Fibroblast of peridontal ligament (primary cell): ENCODE measurements around the gene FAM135A.

Source experiments
- DNase-seq: peaks from one replicate; pipeline ENCODE4 v3.0.0-alpha.2; 2010; ENCODE audit errors: extremely low read depth

FAM135A gene

DNA sequence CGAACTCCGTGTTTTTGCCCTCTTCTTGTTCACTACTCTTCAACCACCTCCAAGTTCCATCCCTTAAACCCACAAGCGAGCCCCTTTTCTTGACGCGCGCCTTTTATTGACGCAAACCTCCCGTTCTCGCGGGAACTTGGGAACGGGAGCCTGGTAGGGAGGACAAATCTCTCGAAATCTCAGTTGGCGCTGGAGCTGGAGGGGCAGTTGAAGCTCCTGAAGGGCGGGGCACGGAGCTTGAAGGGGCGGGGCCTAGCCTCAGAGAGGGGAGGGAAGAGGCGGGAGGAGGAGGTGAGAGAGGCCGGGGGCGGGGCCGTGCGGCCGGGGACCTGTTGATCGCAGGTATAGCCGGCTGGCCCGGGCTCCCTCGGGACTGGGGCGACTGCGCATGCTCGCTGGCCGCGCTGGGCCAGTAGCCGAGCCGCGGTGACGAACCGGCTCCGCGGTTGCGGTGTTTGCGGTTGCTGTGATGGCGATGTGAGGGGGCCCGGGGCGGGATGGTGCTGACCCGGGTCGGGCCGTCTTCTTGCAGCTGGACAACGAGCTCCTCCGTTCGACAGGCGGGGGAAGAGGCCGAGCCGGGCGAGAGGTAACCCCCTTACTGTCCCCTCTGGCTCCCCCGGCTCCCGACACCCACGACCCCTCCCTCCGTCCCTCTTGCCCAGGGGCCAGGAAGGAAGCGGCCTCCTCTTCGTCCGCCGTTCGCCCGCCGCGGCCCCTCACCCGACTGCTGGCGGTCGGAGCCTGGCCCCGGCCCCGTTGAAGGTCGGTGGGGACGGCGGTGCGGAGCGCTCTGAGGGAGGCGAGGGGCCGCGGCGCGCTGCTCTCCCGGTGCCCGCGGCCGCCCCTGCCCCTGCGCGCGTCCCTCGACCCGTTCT, at the start of gene FAM135A:
Gene FAM135A (plus strand): TSS at position 395 of the 878 bp plus-strand sequence. CDS start 14,835 bp downstream, outside the sequence.
- peak; percentile 98 for DNase-seq

DNA sequence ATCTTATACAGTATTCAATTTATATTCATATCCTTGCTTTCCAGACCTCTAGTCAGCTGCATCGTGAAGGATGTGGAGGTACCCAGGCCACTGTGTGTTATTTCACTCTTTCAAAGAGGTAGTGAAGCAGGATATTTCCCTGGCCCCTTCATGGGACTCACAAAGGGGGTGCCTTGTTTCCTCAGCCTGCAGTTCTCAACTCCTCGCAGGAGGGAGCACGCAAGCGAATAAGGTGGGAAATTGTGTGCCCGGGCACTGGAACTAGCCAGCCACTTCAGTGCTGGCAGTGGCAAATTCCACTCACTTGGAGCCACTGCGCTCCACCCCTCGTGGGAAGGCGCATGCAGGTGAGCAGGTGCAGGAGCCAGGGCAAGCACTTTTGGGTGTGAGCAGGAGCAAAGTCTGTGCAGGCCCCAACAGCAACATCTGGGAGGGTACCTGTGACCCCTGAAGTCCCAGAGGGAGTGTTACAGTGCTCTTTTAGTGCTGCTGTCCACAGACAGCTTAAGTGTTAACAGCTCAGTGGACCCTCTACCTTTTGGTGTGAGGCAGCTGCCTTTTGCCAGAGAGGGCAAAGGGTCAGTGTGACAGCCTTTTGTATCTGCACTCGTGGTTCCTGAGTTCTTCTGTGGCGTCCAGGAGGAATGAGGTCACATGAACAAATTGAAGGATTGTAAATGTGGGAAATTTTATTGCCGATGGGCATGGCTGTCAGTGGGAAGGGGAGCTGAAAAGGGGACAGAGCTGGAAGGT, 49.4 kb upstream of the FAM135A start:
- no peak for DNase-seq

DNA sequence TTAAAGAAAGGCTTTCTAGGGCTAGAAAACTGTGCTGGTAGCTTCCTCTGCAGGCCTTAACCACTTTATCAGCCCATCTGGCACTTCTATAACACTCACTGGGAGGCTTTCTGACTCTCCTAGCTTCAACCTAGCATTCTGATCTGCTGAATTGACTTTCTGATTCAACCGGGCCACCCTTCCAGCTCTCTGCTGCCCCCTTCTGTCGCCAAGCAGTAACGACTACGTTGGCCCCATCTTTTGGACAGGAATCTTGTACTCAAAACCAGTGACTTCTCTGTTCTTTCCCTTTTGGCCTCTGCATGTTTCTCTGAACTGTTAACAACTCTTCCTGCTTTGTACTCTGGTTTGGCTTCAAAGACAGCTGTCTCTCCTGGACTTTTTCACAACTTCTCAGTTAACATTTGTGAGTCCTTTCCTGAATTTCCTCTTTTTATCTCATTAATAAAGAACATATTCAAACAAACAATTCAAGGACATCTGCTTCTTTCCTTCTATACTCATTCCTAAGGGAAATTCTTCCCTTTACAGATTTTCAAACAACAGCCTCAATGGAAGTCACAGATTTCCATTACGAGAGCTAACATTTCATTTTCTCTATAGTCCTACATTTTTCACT, 43.9 kb upstream of the FAM135A start:
- DNase-seq: peak; percentile 71

DNA sequence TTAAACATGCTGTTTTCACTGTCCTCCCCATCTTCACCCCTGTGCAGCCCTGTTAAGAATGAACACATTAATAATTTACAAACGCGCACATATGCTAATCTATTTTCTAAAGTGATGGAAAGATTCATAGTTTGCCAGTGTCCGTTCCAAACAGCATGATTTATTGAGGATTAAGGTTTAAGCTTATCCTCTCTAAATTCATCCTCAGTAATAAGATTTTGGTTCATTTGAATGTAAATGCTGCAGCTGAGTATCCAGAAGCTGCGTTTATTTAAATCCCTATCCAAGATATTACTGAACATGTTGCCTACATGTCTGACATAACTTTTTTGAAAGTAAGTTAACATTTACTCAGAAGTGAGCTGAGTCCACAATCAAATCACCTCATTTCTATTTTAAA, 42.8 kb upstream of the FAM135A start:
- no peak for DNase-seq

DNA sequence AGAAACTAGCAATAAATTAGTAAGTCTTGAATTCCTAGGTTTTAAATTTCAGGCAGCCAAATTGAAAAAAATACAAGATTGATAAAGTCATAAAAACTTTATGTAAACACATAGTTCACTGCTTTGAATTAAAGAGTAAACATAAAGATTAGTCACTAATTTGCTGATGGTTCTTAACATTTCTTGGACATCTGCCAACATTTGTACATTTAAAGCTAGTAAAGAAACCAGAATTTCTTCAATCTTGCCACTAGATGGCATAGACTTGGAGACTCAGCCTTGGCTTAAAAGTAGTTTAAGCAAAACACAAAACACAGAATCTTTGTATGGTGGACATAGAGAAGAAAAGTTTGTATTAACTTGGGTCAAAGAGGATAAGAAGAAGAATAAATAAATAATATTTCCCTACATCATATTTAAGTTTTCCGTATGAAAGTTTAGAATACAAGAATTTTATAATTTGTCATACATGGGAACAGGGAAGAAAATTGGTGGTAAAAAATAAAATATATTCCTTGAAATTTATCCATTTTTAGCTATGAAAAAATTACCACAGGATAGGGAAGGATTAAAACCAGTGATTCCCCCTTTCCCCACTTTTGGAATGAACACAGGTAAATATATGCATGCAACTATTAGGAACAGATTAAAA, 41.7 kb upstream of the FAM135A start:
- DNase-seq: peak; percentile 84

DNA sequence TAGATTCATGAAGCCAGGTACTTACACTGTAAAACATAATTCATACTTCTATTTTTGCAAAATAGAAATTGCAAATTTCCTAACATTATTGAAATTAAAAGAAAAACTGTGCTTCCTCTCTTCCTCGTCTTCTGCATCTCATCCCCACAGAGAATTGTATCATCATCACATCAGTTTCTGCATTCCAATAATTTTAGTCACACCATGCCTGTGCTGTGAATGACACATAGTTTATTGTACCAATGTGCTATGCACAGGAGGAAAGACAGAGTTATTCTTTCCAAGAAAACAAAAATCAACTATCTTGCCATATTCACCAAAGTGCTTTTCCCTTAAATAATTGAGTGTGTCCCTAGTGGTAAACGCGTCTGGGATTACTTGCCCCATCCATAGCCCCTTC, 38.1 kb upstream of the FAM135A start:
- peak; percentile 4 for DNase-seq

DNA sequence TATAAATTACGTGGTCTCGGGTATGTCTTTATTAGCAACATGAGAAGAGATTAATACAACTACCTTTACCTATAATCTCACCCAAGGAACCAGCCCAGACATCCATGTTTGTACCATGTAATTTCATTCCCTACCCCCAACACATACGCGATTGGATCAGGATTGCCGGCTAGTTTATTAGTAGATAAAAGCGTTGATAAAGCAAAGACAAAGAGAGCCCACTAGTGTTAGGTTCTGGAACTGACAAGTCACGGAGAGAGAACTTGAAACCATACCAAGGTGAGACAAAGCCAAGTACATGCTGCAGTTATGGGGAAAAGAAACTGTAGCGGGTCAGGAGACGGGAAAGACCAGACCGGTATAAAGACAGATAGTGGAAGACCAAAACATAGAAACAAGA, 37.4 kb upstream of the FAM135A start:
- DNase-seq: no peak

DNA sequence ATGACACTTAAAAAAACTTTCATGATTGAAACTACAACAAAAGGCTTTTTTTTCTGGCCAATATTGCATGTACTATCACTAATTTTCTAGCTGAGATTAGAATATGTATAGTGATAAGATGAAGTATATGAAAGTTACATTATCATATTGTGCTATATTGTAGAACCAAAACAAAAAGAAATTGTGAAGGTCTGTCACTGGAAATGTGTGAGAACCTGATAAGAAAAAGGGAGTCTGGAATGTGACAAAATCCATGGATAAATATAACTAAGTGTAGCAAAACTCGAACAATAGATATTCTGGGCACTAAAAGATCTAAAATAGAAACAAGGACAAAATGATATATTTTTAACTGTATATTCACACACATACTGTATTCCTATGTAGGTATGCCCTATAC, 36.7 kb upstream of the FAM135A start:
- no peak for DNase-seq

DNA sequence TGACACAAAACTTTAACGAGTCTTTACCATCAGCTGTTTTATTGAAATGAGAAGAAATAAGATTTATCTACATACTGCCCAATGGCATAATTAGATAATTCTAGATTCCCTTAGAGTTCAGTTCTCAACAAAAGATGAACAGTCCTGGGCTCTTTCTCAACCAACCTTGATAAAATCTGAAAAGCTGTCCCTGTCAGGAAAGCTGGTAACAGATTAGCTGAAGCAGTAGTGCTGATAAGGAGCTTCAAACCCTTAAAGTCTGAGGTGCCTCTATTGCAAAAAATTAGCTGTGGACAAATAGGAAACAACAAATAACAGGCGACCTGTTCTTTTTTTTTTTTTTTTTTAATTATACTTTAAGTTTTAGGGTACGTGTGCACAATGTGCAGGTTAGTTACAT, 35.9 kb upstream of the FAM135A start:
- no peak for DNase-seq

DNA sequence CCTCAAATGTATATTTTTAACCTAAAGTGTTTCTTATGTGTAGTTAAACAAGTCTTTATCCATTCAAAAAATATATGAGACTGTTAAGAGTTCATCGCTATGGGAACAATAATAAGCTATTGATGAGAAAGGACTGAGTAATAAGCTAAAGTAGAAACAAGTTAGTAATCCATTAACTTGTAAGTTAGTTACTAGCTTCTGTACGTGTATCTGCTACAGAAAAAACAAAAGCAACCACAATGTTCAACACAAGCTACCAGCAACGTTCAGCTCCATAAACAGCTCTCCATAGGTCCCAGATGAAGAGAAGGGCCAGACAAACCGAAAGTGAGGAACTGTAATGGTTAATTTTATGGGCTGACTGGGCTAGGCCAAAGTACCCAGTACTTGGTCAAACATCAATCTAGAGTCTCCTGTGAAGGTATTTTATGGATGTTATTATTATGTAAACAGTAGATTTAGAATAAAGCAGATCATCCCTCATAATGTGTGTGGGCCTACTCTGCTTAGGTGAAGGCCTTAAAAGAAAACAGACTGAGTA, 33.8 kb upstream of the FAM135A start:
- DNase-seq: no peak

DNA sequence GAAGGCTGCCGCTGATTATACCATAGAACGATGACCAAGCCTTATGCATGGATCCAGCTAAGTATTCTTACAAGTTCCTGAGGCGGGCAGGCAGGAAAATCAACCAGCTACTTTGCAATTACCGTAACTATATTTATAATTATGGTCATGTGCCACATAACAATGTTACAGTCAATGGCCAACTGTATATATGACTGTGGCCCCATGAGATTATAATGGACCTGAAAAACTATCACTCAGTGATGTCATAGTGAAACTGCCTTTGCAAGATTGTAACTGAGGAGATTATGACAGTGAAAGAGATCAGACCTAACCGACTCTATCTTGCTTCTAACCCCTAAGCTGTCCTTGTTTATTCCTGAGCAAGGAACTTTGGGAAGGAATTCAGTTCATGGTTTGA, 33.1 kb upstream of the FAM135A start:
- DNase-seq: no peak

DNA sequence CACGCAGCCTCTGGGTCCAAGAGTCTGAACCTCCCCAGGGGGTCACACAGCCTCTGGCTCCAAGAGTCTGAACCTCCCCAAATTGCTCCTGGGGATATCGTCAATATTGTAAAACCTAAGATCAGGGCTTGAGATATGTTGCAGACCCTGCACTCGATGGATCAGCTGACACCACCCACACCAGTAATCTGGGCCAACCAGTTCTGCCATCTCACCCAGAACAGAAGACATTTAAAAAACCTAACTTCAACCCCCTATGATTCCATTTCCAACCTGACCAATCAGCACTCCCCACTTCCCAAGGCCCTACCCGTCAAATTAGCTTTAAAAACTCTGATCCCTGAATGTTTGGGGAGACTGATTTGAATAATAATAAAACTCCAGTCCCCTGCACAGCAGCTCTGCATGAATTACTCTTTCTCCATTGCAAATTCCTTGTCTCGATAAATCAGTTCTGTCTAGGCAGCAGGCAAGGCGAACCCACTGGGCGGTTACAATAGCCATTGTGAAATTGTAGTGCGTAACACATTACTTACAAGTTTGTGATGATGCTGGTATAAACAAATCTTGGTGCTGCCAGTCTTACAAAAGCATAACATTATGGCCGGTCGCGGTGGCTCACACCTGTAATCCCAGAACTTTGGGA, 32.4 kb upstream of the FAM135A start:
- DNase-seq: no peak

DNA sequence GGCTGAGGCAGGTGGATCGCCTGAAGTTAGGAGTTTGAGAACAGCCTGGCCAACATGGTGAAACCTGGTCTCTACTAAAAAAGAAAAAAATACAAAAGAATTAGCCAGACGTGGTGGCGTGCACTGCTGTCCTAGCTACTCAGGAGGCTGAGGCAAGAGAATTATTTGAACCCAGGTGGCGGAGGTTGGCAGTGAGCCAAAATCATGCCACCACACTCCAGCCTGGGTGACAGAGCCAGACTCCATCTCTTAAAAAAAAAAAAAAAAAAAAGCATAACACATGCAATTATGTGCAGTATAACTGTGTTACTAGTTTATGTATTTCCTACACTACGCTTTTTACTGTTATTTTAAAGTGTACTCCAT, 31.9 kb upstream of the FAM135A start:
- no peak for DNase-seq

DNA sequence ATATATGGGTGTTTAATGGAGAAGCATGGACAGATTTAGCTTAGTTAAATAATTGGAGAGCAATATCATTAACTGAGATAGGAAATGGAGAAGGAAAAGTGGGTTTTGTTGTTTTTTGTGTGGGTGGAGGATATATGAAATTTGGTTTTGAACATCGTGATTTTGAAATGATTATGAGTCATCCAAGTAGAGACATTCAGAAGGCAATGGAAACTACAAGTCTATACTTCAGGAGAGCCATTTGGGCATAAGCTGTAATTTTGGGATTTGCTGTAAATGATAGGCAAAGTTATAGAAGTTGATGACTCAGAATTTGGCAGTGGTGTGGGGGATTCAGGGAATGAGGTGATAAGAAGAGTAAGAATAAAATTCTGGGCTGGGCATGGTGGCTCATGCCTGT, 27.4 kb upstream of the FAM135A start:
- no peak for DNase-seq

DNA sequence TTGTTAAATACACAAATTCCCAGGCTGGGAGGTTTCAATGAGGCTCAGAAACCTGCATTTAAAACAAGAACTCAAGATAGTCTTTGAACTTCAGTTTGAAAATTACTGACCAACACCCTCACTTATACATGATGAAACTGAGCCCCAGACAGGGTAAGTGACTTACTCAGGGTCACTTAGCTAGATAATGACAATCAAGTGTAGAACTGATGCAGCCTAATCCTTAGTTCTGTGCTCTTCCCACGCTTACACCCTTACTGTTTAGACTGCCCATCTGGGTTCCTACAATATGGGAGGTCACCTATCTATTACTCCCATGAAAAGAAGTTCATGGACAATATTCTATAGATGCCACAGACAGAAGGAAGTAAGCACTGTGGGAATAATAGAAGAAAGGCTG, 24.5 kb upstream of the FAM135A start:
- no peak for DNase-seq

DNA sequence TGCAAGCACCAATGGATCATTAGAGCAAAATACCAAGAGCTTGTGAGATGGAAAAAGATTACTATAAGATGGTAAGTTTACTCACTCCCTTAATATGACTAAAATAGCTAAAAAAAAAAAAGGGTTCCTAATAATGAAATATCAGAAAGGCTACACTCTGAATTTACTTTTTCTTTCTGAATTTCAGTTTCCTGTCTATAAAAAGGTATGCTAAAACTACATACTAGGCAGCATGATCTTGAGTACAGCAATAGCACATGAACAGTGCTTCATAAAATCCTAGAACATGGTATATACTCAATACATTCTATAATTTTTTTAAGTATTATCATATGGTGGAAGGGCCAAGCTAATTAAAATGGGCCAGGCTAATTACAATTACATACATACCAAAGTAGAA, 24.0 kb upstream of the FAM135A start:
- DNase-seq: no peak

DNA sequence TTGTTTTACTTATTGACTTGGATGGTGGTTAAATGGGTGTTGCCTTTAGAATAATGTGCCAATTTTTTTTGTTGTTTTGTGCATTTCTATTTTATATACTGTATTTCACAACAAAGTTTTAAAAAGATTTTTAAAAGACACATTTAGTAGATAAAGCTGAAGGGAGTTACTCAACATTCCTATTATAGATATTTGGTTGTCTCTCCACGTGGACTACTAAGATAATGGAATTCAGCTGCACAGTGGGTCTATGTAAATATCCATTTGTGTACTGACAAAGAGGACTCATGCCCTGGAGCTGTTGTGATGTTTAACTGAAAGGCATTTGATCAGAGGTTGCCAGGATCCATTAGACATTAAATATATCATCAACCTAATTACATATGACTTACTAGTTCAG, 23.2 kb upstream of the FAM135A start:
- DNase-seq: no peak

DNA sequence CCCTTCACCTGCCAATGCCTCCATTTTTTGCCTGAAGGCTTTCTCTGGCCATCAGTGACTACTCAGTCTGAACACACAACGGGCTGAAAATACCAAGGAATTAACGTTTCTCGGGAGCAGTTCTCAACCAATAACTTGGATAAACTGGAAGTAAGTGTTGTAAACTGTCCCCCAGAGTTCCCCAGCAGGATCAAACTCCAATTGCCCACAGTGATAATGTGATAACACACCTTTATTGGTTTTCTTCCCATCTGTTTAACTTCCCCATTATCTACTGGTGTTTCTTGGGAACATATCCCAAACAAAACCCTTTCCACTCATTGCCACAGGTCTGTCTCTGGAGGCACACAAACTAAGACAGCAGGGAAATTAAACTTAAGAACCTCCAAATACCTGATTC, 21.8 kb upstream of the FAM135A start:
- DNase-seq: no peak

DNA sequence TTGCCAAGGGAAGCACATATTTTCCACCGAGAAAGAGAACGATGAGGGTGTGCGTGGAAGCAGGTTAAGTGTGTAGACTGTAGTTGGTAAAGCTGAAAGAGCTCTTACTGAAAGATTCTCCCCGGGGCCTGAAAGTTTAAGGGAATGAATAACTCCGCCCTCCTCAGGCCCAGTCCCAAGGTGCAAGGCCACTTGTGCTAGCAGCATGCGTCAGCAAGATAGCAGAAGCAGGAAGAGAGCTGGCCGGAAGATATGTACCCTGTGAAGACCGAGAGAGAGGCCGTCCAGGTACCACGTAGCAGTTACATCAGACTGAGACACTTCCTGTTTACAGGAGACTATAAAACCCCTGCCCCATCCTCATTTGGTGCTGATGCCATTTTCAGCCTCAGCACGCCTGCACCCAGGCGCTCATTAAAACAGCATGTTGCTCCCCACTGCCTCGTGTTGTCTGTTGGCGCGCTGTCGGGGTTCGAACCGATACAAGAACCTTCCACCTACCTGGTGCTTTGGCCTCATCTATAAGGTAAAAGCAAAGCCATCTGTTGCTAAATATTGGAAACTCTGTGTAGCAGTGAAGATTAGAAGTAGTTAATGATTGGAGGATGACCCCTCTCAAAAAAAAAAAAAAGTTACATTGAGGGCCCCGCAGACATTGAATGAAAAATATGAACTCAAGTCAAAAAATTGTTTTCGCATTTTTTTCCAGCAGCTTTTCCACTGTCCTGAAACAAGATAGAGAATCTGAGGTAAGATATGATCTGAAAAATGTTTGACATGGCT, 18.6 kb upstream of the FAM135A start:
- DNase-seq: no peak

DNA sequence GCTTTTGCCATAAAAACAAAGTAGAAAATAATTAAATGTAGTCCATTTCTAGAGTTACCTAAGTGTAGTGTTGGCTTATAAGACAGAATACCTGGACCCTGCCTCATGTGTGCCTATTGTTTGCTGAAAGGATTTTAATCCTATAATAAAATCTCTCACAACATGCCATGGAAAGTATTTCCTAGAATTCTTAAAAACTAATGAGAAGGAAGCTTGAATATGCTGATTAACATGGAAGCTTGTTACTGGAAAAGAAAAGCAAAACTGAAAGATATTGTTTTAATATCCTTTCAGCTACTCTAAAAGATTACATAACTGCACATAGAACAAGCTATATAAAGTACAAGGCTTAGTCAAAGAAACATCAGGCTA, 18.0 kb upstream of the FAM135A start:
- DNase-seq: no peak

DNA sequence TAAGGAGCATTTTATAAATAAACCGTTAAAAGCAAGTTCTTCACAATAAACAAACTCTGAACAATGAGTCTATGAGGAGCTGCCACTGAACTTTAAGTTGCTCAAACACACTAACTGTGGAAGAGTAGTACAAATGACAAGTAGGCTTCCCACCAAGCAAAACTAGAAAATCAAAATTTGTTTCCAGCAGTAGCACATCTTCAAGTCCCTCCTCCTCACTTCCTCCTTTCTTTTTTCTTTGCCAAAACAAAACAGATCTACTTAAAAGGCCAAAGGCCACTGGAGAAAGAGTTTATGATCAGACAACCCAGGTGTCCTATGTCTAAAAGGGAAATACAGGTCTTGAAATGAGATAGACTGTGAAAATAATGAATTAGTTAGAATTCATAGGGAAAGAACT, 17.1 kb upstream of the FAM135A start:
- no peak for DNase-seq
